Mucosa of rectum (tissue), 2 donors: ENCODE measurements around the gene RASA3.
"Not testable (repeated sequence)": the region's sequence is repeated elsewhere in the genome, so short reads cannot be mapped to it uniquely, and the experiment has no call there.

ENCODE experiments used
- H3K27ac ChIP-seq, 2 donors: one replicate each; pipeline ENCODE4 v1.7.0; 2013; ENCODE audit warnings: inconsistent platforms in 2 of 2, low read depth in 2 of 2, low read length in 2 of 2
- H3K27me3 ChIP-seq, 2 donors: one replicate each; pipeline ENCODE4 v1.7.0; 2013; ENCODE audit warnings: low read length in 2 of 2; ENCODE audit not compliant: control insufficient read depth in 2 of 2, insufficient read depth in 2 of 2
- H3K36me3 ChIP-seq, 2 donors: one replicate each; pipeline ENCODE4 v1.7.0; 2013; ENCODE audit warnings: low read length in 2 of 2; ENCODE audit not compliant: control insufficient read depth in 2 of 2, insufficient read depth in 2 of 2
- H3K4me1 ChIP-seq, 2 donors: one replicate each; pipeline ENCODE4 v1.7.0; 2013; ENCODE audit warnings: low read length in 2 of 2, mild to moderate bottlenecking in 1 of 2; ENCODE audit not compliant: control insufficient read depth in 2 of 2, insufficient read depth in 2 of 2
- H3K4me3 ChIP-seq, 2 donors: one replicate each; pipeline ENCODE4 v1.7.0; 2013; ENCODE audit warnings: low read length in 2 of 2
- H3K9ac ChIP-seq, 2 donors: one replicate each; pipeline ENCODE4 v1.7.0; 2013; ENCODE audit warnings: low read length in 2 of 2, low read depth in 1 of 2, mild to moderate bottlenecking in 1 of 2
- H3K9me3 ChIP-seq, 2 donors: one replicate each; pipeline ENCODE4 v1.7.0; 2013; ENCODE audit warnings: low read length in 2 of 2; ENCODE audit not compliant: control insufficient read depth in 2 of 2
- donor health status: healthy.
- donor health status: Normal muscosa, but diverticular disease.

Gene RASA3

GRCh38 chr13:114126789-114127472 lies 5.5 kb downstream of the RASA3 start:
- peaks cover 23 to 44% of the 10 kb centered on the region in 2 donors for H3K4me1 ChIP-seq
- H3K27me3 ChIP-seq = no peaks in the 10 kb centered on the region
- no peaks in the 10 kb centered on the region for H3K36me3 ChIP-seq
- H3K9ac ChIP-seq = no peak overlapping the region
- no peak overlapping the region for H3K4me3 ChIP-seq
- no peak overlapping the region for H3K27ac ChIP-seq
- H3K9me3 ChIP-seq = no peaks in the 10 kb centered on the region

- H3K9ac ChIP-seq = not testable (repeated sequence)
Measured at GRCh38 chr13:114126086-114126485, 6.3 kb downstream of the RASA3 start.

GRCh38 chr13:114125589-114125988 lies 6.8 kb downstream of the RASA3 start:
- Histone ChIP-seq H3K9me3 (no peaks in the 10 kb centered on the region), H3K27ac (no peak overlapping the region), H3K4me1 (peaks cover 19 to 38% of the 10 kb centered on the region in 2 donors), H3K9ac (no peak overlapping the region), H3K4me3 (no peak overlapping the region), H3K27me3 (no peaks in the 10 kb centered on the region), H3K36me3 (no peaks in the 10 kb centered on the region)

More at GRCh38 chr13:114126086-114126485, 6.3 kb downstream of the RASA3 start:
- peaks cover 20 to 38% of the 10 kb centered on the region in 2 donors for H3K4me1 ChIP-seq
- H3K9me3 ChIP-seq, H3K4me3 ChIP-seq, H3K27me3 ChIP-seq, H3K27ac ChIP-seq, H3K36me3 ChIP-seq: not testable (repeated sequence)

GRCh38 chr13:114124921-114125320 lies 7.5 kb downstream of the RASA3 start:
- Histone ChIP-seq H3K4me3 (no peak overlapping the region), H3K9me3 (no peaks in the 10 kb centered on the region), H3K36me3 (no peaks in the 10 kb centered on the region), H3K9ac (no peak overlapping the region), H3K4me1 (peaks cover 13 to 32% of the 10 kb centered on the region in 2 donors), H3K27ac (no peak overlapping the region), H3K27me3 (no peaks in the 10 kb centered on the region)

GRCh38 chr13:114124431-114124830 lies 8.0 kb downstream of the RASA3 start:
- Histone ChIP-seq H3K27ac (no peak overlapping the region), H3K27me3 (no peaks in the 10 kb centered on the region), H3K4me3 (no peak overlapping the region), H3K9me3 (no peaks in the 10 kb centered on the region), H3K9ac (no peak overlapping the region), H3K36me3 (no peaks in the 10 kb centered on the region), H3K4me1 (peaks cover 8 to 27% of the 10 kb centered on the region in 2 donors)

- Histone ChIP-seq H3K27me3 (no peaks in the 10 kb centered on the region), H3K27ac (no peak overlapping the region), H3K4me1 (peaks cover 6 to 22% of the 10 kb centered on the region in 2 donors), H3K4me3 (no peak overlapping the region), H3K36me3 (no peaks in the 10 kb centered on the region), H3K9ac (no peak overlapping the region), H3K9me3 (no peaks in the 10 kb centered on the region)
Measured at GRCh38 chr13:114123876-114124275, 8.5 kb downstream of the RASA3 start.

- Histone ChIP-seq H3K4me1 (peaks cover 8 to 21% of the 10 kb centered on the region in 2 donors), H3K27ac (no peak overlapping the region), H3K9ac (no peak overlapping the region), H3K27me3 (no peaks in the 10 kb centered on the region), H3K36me3 (no peaks in the 10 kb centered on the region), H3K4me3 (no peak overlapping the region), H3K9me3 (no peaks in the 10 kb centered on the region)
Measured at GRCh38 chr13:114123448-114123847, 9.0 kb downstream of the RASA3 start.

GRCh38 chr13:114122591-114123211 lies 9.7 kb downstream of the RASA3 start:
- H3K4me3 ChIP-seq = no peak overlapping the region
- no peaks in the 10 kb centered on the region for H3K36me3 ChIP-seq
- H3K9ac ChIP-seq = no peak overlapping the region
- peak overlapping the region in 1 of 2 donors; percentile 32 for H3K27ac ChIP-seq
- peaks cover 3 to 16% of the 10 kb centered on the region in 2 donors for H3K4me1 ChIP-seq
- no peaks in the 10 kb centered on the region for H3K27me3 ChIP-seq
- H3K9me3 ChIP-seq = no peaks in the 10 kb centered on the region

GRCh38 chr13:114122127-114122511 lies 10.3 kb downstream of the RASA3 start:
- H3K4me3 ChIP-seq = no peak overlapping the region
- no peak overlapping the region for H3K9ac ChIP-seq
- H3K9me3 ChIP-seq = no peaks in the 10 kb centered on the region
- H3K27ac ChIP-seq = no peak overlapping the region
- peaks cover 3 to 11% of the 10 kb centered on the region in 2 donors for H3K4me1 ChIP-seq
- no peaks in the 10 kb centered on the region for H3K27me3 ChIP-seq
- H3K36me3 ChIP-seq = no peaks in the 10 kb centered on the region

GRCh38 chr13:114121496-114122126 lies 10.8 kb downstream of the RASA3 start:
- Histone ChIP-seq H3K27ac (no peak overlapping the region), H3K9me3 (no peaks in the 10 kb centered on the region), H3K4me1 (peaks cover 3 to 9% of the 10 kb centered on the region in 2 donors), H3K9ac (no peak overlapping the region), H3K36me3 (no peaks in the 10 kb centered on the region), H3K4me3 (no peak overlapping the region), H3K27me3 (no peaks in the 10 kb centered on the region)
